BJ (cell line): Measurements from ENCODE around the gene ATAD1. TPM values are rescaled to one million over a fixed set of nuclear protein-coding genes. Genes with fewer than 3 reads are reported as not detected.
"Not testable (repeated sequence)": the region's sequence is repeated elsewhere in the genome, so short reads cannot be mapped to it uniquely, and the experiment has no call there.

ENCODE experiments used
- CTCF ChIA-PET: fragments of 350-600 bp; formaldehyde crosslinking; extraction: SDS; loops from one replicate; lab custom pipeline; 2021; ENCODE audit warnings: antibody characterized with exemption, inconsistent platforms; lab: Yijun Ruan, JAX
- POLR2A ChIA-PET: fragments of 300-600 bp; sonication (Branson Sonifier 250); formaldehyde crosslinking; extraction: SDS; loops from one replicate; lab custom pipeline; 2021; ENCODE audit warnings: antibody characterized with exemption; lab: Charles Lee
- DNase-seq: peaks from one replicate; pipeline ENCODE4 v3.0.0-alpha.2; 2011; ENCODE audit warnings: low read depth
- H3K27me3 ChIP-seq: 2 replicates; pipeline ENCODE4 v1.6.0; 2011; ENCODE audit warnings: low read length; ENCODE audit not compliant: control insufficient read depth, insufficient read depth
- H3K36me3 ChIP-seq: 2 replicates; pipeline ENCODE4 v1.5.1; 2011; ENCODE audit warnings: low read length; ENCODE audit not compliant: control insufficient read depth, insufficient read depth
- H3K4me3 ChIP-seq: 2 replicates; pipeline ENCODE4 v1.5.1; 2011; ENCODE audit warnings: low read depth, mild to moderate bottlenecking, control low read depth, low read length
- CTCF ChIP-seq: IDR thresholded peaks from 2 replicates; pipeline ENCODE4 v1.5.1; 2011; ENCODE audit warnings: low read depth, mild to moderate bottlenecking, control low read depth, inconsistent platforms, low read length, moderate library complexity; ENCODE audit not compliant: insufficient read depth
- polyA plus RNA-seq: library from polyadenylated mRNA; depleted of rRNA; stranded (reverse); fragments of >200 nt; gene quantifications from 2 replicates; pipeline ENCODE4 v1.2.3, GENCODE V29; 2011

ATAD1 gene
- polyA plus RNA-seq, 1 experiment, result 13.7 TPM

- ChIA-PET POLR2A (interaction anchor here (0.6 kb wide), 1 partner anchor 81 kb away, joined by 4 read pairs; no protein-coding TSS in a partner anchor), CTCF (no interaction called here)
- Histone ChIP-seq H3K4me3 (no peak overlapping the region; the same call in 1 of the 2 replicates), H3K36me3 (no peaks in the 10 kb centered on the region; the same call in 1 of the 2 replicates), H3K27me3 (no peaks in the 10 kb centered on the region)
- 0 out of 2 replicates have a peak, but pooled peaks have one; percentile 15 for TF ChIP-seq CTCF
- no peak for DNase-seq
These were observed 1.7 kb downstream of the ATAD1 start for GRCh38 chr10:87816163-87816897.

- no peaks in the 10 kb centered on the region for H3K36me3 ChIP-seq
- no peaks in the 10 kb centered on the region for H3K27me3 ChIP-seq
- POLR2A ChIA-PET, result no interaction called here
- no peak for TF ChIP-seq CTCF
- DNase-seq, result no peak
- H3K4me3 ChIP-seq, result no peak overlapping the region
- CTCF ChIA-PET, result interaction anchor here (0.5 to 2.0 kb wide), 3 partner anchors 19 to 145 kb away, joined by 3 to 4 read pairs (median 3); no protein-coding TSS in a partner anchor
These were observed 13.0 kb downstream of the ATAD1 start for GRCh38 chr10:87804939-87805569.

- TF ChIP-seq CTCF, result no peak
- DNase-seq, result no peak
- Histone ChIP-seq H3K36me3 (no peaks in the 10 kb centered on the region), H3K4me3 (no peak overlapping the region), H3K27me3 (no peaks in the 10 kb centered on the region)
- ChIA-PET CTCF (interaction anchor here (2.0 kb wide), 1 partner anchor 18 kb away, joined by 4 read pairs; no protein-coding TSS in a partner anchor), POLR2A (no interaction called here)
These were observed 14.2 kb downstream of the ATAD1 start for GRCh38 chr10:87803831-87804230.

- POLR2A ChIA-PET, result no interaction called here
- no peaks in the 10 kb centered on the region for H3K27me3 ChIP-seq
- no peaks in the 10 kb centered on the region for H3K36me3 ChIP-seq
- H3K4me3 ChIP-seq, result no peak overlapping the region
- CTCF ChIA-PET, result interaction anchor here (2.0 kb wide), 1 partner anchor 18 kb away, joined by 4 read pairs; no protein-coding TSS in a partner anchor
- no peak for TF ChIP-seq CTCF
- no peak for DNase-seq
These were observed 14.7 kb downstream of the ATAD1 start for GRCh38 chr10:87803328-87803727.

GRCh38 chr10:87801813-87802435 is 16.1 kb downstream of the ATAD1 start:
- H3K4me3 ChIP-seq, CTCF ChIA-PET, H3K27me3 ChIP-seq, POLR2A ChIA-PET, DNase-seq, H3K36me3 ChIP-seq: not testable (repeated sequence)
